NCI-H187 (cell line): ENCODE measurements around the gene SPACA9.

ENCODE experiments used
- DNase-seq, 2 experiments: peaks; one replicate each; lab custom pipeline; 2025; lab: John Stamatoyannopoulos, UW

SPACA9 gene

DNA sequence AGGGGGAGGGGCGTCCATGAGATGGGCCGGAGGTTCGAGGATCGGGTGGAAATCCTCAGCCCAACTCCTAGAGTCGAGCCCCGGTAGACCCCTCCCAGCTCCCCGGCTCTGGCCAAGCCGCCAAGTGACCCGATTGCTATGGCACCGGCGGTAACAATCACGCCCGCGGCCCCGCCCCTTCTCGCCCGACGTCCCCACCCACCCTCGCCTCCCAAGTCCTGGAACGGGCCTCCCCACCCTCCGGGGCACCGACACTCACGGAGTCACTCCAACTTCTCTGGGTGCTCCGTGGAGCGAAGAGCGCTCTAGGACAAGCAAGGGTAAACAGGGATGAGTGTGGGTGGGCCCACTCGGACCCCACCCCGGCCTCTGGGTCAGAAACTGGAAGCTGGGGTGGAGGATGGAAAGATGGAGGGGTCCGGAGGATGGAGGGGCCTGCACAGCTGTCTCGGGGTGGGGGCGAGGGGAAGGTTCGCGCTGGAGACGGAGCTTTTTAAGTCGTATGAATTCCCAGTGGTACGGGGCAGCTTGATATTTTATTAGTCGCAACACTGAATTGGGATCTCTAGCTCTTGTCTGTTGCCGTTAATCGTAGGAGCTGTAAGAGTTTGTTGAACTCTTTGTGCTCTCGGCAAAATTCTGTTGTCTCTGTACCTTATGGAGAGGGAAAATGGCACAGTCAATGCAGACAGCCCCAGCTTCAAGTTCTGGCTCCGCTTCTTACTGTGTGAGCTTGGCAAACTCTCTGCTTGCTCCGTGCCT, at the start of gene SPACA9:
Gene SPACA9, plus strand, starts transcription at position 204 of the 762 bp plus-strand sequence. CDS start 5,050 bp downstream, outside the sequence.
- DNase-seq: no peak

- no peak for DNase-seq
Measured at GRCh38 chr9:132832171-132832881, 46.4 kb upstream of the SPACA9 start.

- DNase-seq: no peak
Measured at GRCh38 chr9:132833550-132834121, 45.1 kb upstream of the SPACA9 start.

DNA sequence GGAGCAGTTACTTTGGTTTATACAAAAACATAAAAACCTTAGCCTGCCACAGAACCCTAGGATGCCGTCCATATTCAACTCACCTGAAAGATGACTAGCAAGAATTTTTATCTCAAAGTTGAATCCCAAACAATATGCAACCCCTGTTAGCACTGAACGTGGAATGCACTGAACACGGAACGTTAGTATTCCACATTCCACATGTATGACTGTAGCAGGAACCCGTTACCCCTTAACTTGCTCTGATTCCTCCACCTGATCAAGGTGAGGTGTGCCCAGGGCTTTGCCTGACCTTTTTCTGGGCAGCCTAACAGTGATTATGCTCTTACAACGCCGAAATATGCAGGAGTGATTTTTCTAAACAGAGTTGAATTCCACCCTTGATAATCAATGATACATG, 44.4 kb upstream of the SPACA9 start:
- DNase-seq: no peak

- DNase-seq: no peak
Measured at GRCh38 chr9:132837501-132838286, 41.0 kb upstream of the SPACA9 start.

DNA sequence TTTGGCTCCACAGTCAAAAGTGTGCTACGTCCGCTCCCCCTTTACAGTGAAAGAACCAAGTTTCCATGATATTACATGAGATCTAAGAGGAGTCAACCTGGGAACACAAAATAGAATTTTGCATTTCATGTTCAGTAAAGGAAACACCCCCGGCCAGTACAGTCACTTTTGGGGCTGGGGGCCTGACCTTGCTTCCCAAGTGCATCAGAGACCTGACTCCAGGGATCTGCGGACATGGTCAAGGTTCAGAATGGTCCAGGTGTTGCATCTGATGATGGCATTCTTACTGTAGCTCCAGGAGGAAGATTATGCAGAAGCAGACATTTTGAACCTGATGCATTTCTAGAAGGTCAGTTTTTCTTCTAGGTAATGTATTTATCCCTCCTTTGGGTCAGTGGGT, 40.4 kb upstream of the SPACA9 start:
- no peak for DNase-seq

GRCh38 chr9:132840980-132841379, 37.7 kb upstream of the SPACA9 start:
- DNase-seq: no peak

DNA sequence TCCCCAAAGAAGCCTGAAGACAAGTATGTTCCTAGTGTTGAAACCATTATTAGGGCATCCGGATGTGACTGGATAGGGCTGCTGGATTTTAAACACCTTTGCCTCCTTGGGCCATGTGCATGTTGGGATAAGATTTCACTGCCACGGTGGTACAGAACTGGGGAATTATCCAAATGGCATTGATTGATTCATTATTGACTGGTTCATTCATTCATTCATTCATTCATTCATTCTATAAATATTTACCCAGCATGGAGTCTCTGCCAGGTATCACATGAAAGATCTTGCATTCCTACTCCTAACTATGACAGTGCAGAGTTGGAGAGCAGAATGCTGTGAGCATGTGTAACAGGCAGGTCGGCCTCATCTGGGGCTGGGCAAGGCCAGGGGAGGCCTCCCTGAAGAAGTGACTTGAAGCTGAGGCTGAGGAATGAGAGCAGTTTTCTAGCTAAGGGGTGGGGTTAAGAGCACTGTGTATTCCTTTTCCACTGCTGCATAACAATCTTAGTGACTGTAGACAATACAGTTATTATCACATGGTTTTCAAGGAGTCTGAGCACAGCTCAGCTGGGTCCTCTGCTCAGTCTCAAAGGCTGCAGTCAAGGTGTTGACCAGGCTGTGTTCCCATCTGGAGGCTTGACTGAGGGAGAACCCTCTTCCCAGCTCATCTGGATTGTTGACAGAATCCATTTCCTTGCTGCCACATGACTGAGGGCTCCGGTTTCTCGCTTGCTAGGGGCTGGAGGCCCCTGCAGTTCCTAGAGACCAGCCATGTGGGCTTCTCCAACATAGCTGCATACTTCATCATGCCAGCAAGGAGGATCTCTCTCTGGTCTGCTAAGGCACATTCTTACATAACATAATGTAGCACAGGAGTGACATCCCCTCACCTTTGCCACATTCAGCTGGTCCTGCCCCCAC, 36.3 kb upstream of the SPACA9 start:
- DNase-seq: no peak

GRCh38 chr9:132846109-132846917, 32.4 kb upstream of the SPACA9 start:
- DNase-seq: no peak

DNA sequence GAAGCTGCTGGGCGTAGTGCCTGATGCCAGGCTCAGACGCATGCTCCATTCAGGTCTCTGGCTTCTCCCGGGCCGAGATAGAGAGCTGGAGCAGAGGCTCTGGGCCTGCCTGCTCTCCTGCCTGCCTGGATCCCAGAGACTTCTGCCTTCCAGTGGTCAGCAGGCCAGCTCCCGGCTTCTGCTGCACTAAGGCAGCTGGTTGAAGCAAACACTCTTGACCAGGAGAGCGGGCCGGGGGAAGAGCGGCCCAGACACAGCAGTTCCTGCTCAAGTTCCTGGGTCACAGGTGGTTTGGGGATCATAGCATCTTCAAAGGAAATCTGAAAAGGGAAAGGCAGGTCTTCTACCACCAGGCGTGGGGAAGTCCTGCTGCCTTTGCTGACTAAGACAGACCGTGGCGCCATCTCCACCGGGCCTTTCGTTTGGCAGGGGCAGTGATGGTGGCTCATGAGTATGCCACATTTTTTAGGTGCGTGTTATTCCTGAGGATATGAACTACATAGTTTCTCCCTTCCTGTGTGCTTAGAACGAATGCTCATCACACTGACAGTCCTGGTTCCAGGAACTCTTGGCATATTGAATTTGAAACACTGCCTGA, 31.7 kb upstream of the SPACA9 start:
- no peak for DNase-seq

- no peak for DNase-seq
Measured at GRCh38 chr9:132849185-132849706, 29.5 kb upstream of the SPACA9 start.

- no peak for DNase-seq
Measured at GRCh38 chr9:132853482-132853881, 25.2 kb upstream of the SPACA9 start.

DNA sequence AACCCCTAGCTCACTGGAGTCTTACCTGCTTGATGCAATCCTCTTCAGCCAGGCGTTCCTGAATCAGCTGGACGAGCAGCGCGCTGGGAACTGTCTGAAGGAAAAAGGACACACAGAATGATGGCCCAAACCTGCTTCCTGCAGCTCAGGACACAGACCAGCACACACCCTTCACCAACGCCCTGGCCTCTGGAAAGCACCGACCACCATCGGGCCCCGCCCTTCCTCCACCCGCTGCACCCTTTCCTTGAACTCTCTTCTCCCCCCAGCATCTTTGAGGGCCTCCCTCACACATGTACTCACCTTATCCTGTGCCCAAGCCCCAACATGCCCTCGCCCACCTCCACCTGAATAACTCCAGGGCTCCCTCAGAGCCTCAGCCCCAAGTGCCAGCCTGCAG, 23.9 kb upstream of the SPACA9 start:
- DNase-seq: no peak

- no peak for DNase-seq
Measured at GRCh38 chr9:132855904-132856303, 22.8 kb upstream of the SPACA9 start.

GRCh38 chr9:132857031-132857430, 21.7 kb upstream of the SPACA9 start:
- DNase-seq: no peak

GRCh38 chr9:132857616-132858342, 20.9 kb upstream of the SPACA9 start:
- no peak for DNase-seq

GRCh38 chr9:132858751-132859150, 19.9 kb upstream of the SPACA9 start:
- no peak for DNase-seq

DNA sequence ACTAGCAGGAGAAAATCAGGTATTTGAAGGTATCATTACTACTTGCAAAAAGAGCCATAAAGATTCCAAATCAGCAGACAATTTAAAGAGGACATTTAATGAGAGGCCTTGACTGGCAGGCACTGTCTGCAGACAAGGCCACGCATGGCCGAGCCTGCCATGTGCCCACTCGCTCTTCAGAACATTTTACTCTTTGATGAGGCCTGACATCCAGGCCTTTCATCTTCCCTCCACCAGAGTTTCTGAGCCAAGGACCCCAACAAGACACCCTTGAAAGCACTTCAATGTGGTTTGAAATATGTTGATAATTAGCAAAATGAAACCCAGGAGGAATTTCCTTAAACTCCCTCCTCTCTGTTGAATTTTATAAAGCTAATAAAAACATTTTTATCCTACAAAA, 17.0 kb upstream of the SPACA9 start:
- DNase-seq: no peak

DNA sequence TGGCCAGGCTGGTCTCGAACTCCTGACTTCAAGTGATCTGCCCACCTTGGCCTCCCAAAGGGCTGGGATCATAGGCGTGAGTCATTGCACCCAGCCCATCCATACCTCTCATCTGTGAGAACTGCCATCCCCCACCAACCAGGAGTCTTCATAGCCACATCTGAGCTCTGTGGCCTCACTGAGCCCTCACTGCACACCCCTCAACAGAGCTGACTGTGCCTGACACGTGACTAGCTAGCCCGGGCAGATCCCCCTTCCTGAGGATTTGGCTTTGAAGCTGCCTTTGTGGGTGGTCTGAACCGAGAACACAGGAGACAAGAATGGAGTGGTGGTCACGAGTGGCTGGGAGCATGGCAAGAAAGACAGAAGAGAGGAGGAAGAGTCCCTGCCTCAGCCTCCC, 16.2 kb upstream of the SPACA9 start:
- no peak for DNase-seq
